GM12892 (cell line): Measurements from ENCODE around the gene OR5AU1.

Source experiments
- POLR2A ChIP-seq: IDR thresholded peaks from 2 replicates; pipeline ENCODE4 v1.6.1; 2011; ENCODE audit warnings: low read depth, low read length, control low read depth
- POLR2AphosphoS5 ChIP-seq: IDR thresholded peaks from 2 replicates; pipeline ENCODE4 v1.6.1; 2011; ENCODE audit warnings: low read depth, low read length, control low read depth
- TAF1 ChIP-seq: IDR thresholded peaks from 2 replicates; pipeline ENCODE4 v1.6.1; 2011; ENCODE audit warnings: low read depth, mild to moderate bottlenecking, control low read depth, low read length, borderline replicate concordance

DNA sequence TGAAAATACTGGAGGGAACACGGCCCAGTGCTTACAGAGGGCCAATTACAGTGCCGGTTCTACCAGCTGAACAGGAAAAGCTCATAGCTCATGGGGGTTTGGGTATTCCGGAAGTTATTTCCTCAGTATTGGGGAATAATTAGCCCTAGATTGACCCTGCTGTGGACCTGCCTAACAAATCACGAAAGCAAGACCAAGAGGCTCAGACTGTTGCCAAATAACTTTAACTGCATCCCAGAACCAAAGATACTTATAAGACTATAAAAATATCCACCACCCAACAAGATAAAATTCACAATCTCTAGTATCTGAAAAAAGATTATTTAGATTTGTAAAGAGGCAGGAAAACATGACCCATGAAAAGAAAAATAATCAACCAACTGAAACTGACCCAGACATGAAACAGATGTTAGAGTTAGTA is 8.0 kb upstream of the OR5AU1 start:
- no peak for TF ChIP-seq POLR2A
- no peak for TF ChIP-seq POLR2AphosphoS5
- no peak for TF ChIP-seq TAF1
